Left forelimb (tissue), 1 donor: ENCODE results near the gene AUTS2.
"Not testable (repeated sequence)": the region's sequence is repeated elsewhere in the genome, so short reads cannot be mapped to it uniquely, and the experiment has no call there.

ENCODE experiments used
- DNase-seq: peaks from one replicate; pipeline ENCODE4 v3.0.0-alpha.2; 2018; ENCODE audit warnings: low spot score

Gene AUTS2

GRCh38 chr7:70717553-70718329, 1119.5 kb downstream of the AUTS2 start:
- no peak for DNase-seq

DNA sequence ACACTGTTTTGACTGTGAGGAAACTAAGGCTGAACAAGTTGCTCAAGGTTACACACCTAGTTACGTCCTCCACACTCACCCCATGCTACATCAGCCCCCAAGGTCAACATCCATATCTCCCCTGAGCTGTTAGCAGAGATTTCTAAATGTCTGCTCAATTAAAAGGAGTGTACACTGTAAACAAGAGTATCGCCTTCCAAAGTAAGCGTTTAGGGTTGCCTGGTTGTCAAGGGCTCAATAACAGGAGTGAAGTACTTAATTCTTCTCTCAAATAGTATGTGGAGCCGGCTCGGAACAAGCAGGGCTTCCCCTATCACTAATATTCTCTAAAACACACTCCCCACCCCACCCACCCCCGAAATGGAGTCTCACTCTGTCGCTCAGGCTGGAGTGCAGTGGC, 1120.8 kb downstream of the AUTS2 start:
- no peak for DNase-seq

DNA sequence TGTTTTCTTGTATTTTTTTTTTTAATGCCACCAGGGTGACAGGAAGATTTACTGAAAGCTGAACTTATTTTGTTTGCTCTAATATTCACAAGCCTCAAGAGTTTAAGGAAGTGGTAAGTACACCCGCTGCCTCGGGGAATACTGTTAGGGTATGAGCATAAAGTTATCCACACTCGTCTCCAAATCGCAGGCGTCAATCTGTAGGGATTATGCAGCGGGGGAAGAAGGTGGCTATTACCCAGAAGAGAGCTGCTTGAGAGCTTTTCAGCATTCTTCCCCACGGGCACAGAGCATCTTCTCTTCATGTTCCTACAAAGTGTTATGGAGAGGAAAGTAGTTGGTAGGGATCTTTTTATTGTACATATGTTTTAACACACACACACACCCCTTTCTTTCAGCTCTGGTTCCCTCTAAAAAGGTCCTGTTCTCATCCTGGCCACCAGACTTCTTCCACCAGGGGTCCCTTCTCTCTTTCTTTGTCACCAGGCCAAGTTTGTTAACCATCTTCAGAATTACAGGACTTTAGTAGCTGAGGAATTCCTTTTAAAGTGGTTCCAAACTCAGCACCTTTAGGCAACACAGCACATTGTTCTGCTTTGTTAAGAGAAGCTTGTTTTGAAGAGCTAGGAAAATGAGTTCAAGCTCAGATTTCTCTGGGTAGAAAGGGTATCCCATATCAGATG, 1122.1 kb downstream of the AUTS2 start:
- DNase-seq = no peak

GRCh38 chr7:70721500-70721899, 1123.2 kb downstream of the AUTS2 start:
- no peak for DNase-seq

GRCh38 chr7:70723339-70723738, 1125.1 kb downstream of the AUTS2 start:
- no peak for DNase-seq

DNA sequence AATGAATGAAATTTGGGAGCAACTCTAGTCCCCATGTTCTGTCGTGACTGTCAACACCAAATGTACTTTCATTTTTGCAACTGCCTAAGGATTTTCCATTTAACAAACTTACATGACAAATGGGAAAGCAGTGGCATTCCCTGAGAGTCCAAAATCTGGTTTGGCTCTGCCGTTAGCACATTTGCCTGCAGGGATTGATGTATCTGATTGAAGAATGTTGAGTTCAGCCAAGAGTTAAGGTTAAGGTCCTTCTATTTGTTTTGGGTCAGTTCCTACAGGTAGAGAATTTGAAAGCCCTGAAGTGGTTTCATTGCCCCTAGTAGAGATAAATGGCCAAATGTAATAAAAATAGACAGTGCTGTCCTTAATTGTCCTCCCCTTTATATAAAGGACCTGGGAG, 1127.2 kb downstream of the AUTS2 start:
- no peak for DNase-seq

DNA sequence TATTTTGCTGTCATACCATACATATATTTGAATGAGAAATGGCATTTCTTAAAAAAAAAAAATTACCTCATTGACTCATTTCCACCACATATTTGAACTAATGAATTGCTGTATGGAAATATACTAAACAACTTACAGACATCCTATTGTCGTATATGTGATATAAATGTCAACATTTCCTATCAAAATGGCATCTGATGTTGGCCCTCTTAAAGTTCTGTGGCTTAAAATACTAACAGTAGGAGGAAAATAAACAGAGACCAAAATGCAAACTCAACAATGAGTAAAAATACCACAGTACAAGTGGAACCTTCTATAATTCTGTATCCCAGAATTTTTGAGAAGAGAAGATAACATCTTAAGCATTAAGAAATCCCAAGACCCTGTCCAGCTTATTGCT, 1128.0 kb downstream of the AUTS2 start:
- DNase-seq = no peak

GRCh38 chr7:70726951-70727378, 1128.7 kb downstream of the AUTS2 start:
- DNase-seq = no peak

- no peak for DNase-seq
These were observed 1129.6 kb downstream of the AUTS2 start for GRCh38 chr7:70727861-70728260.

GRCh38 chr7:70728872-70729552, 1130.7 kb downstream of the AUTS2 start:
- DNase-seq = no peak

DNA sequence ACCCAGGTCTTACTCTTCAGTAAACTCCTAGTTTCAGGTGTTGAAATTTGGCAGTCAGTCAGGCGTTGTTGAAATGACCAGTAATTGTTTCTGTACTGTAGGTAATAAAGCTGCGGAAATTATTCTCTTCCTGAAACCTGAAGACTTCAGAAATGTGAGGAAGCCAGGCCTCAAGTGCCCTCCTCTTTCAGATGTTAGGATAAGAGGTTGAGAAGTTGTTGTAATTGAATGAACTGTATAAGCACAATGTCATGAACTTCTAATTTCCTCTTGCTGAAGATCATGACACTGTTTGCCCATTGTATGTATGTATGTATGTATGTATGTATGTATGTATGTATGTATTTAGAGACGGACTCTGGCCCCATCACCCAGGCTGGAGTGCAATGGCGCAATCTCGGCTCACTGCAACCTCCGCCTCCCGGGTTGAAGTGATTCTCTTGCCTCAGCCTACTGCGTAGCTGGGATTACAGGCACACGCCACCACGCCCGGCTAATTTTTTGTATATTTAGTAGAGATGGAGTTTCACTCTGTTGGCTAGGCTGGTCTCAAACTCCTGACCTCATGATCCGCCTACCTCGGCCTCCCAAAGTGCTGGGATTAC, 1131.4 kb downstream of the AUTS2 start:
- DNase-seq = not testable (repeated sequence)

DNA sequence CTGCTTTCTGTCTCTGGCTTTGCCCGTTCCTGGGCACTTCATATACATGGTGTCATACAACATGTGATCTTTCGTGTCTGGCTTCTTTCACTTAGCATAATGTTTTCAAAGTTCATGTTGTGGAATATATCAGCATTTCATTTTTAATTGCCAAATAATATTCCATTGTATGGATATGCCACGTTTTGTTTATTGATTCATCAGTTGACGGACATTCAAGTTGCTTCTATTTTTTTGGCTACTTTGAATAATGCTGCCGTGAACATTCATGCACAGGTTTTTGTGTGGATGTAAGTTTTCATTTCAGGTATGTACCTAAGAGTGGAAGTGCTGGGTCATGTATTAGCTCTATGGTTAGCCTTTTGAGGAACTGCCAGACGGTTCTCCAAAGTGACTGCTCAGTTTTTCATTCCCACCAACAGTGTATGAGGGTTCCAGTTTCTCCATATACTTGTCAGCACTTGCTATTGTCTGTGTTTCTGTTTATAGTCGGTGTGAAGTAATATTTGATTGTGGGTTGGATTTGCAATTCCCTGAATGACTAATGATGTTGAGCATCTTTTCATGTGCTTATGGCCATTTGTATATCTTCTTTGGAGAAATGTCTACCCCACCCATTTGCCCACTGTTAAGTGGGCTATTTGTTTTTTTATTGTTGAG, 1132.3 kb downstream of the AUTS2 start:
- no peak for DNase-seq

DNA sequence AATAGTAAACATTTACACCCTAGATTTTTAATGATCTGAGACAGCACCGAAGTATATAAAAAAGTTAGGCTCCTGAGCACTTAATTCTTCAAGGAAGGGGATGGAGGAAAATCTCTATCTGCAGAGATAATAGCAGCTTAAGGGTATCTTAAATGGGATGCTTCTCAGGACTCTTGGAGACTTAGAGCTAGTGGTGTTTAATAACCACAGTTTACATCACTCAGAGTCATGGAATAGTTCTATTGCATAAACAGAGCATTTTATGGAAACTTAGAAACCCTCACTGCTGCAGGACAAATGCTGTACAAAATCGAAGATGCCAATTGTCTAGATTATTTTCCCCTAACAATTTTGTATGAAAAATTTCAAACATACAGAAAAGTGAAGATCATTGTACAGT, 1134.8 kb downstream of the AUTS2 start:
- DNase-seq = no peak

GRCh38 chr7:70734411-70734810, 1136.1 kb downstream of the AUTS2 start:
- no peak for DNase-seq

GRCh38 chr7:70735313-70735712, 1137.0 kb downstream of the AUTS2 start:
- no peak for DNase-seq

- DNase-seq = no peak
These were observed 1138.6 kb downstream of the AUTS2 start for GRCh38 chr7:70736715-70737460.

GRCh38 chr7:70738151-70738885, 1140.0 kb downstream of the AUTS2 start:
- DNase-seq = no peak

- no peak for DNase-seq
These were observed 1141.5 kb downstream of the AUTS2 start for GRCh38 chr7:70739646-70740210.

DNA sequence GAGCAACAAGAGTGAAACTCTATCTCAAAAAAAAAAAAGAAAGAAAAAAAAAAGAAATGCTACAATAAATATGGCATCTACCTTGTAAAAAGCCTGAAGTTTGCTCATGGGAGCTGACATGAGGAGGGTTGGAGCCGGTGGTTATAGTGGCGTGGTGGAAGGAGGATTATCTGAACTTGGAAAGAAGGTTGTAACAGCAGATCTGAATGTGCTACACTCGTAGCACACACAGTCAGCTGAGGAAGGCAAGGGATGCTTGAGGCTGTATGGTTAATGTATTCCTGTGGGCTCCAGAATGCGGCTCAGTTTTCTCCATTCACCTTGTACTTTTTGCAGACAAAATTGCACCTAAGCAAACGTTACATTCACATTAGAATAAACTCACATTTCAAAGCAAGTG, 1143.4 kb downstream of the AUTS2 start:
- DNase-seq = no peak
